ENCODE data around the gene RIT2. TPM values are rescaled to one million over a fixed set of nuclear protein-coding genes. Genes with fewer than 3 reads are reported as not detected.

Gene RIT2
- total and polyA plus RNA-seq, 2 of the 4 experiments (the other 2 are of a cell fraction), result not detected

GRCh38 chr18:43029414-43029813, 86.1 kb downstream of the RIT2 start:
- CTCF ChIA-PET, result no interaction called here
- in situ Hi-C loops (cut with MboI; ENCODE audit: low sequenced_read_pairs), result no loop called here
- Histone ChIP-seq H3K4ac (ENCODE audit: low read depth, low read length) (no peak overlapping the region), H3K79me1 (ENCODE audit: low read depth in 1 of 2, low read length in 2 of 2) (no peaks in the 10 kb centered on the region), H2BK5ac (ENCODE audit: low read depth, low read length, poor library complexity, severe bottlenecking) (no peak overlapping the region), H3K56ac (ENCODE audit: extremely low read depth, insufficient read depth, low read length) (no peak overlapping the region), H4K91ac (ENCODE audit: insufficient read depth, low read depth, low read length) (no peak overlapping the region), H3K27me3 (ENCODE audit: control insufficient read depth, insufficient read depth, low read length) (no peaks in the 10 kb centered on the region), H2AK9ac (replicated peaks; ENCODE audit: low read depth, low read length, poor library complexity) (no peak overlapping the region), H3K9me3 (ENCODE audit: control insufficient read depth, insufficient read depth, low read length) (no peaks in the 10 kb centered on the region; the same call in 1 of the 2 replicates), H3K36me3 (ENCODE audit: control insufficient read depth, insufficient read depth, low read length) (no peaks in the 10 kb centered on the region), H3K4me1 (ENCODE audit: control insufficient read depth, insufficient read depth, low read length) (no peaks in the 10 kb centered on the region), H3K9me1 (ENCODE audit: insufficient read depth, low read length) (no peaks in the 10 kb centered on the region), H4K8ac (ENCODE audit: low read depth in 2 of 2, low read length in 2 of 2) (no peak overlapping the region), H3K23ac (ENCODE audit: low read depth, low read length) (no peak overlapping the region), H2BK15ac (ENCODE audit: low read depth, low read length) (no peak overlapping the region), H3K27ac (ENCODE audit: insufficient read depth, low read length) (no peak overlapping the region), H2AFZ (replicated peaks; ENCODE audit: low read length, poor library complexity) (no peak overlapping the region), H2BK20ac (ENCODE audit: low read depth, low read length) (no peak overlapping the region), H3K14ac (replicated peaks; ENCODE audit: low read depth, low read length) (no peak overlapping the region), H2AK5ac (ENCODE audit: low read depth, low read length) (no peak overlapping the region), H3K18ac (ENCODE audit: low read depth, low read length) (no peak overlapping the region), H3K9ac (ENCODE audit: low read depth, low read length) (no peak overlapping the region), H4K5ac (ENCODE audit: low read depth, low read length) (no peak overlapping the region), H2BK120ac (ENCODE audit: low read depth, low read length) (no peak overlapping the region), H3K4me3 (ENCODE audit: insufficient read depth, low read depth, low read length) (no peak overlapping the region), H3K4me2 (ENCODE audit: low read depth, low read length) (no peak overlapping the region), H4K20me1 (ENCODE audit: insufficient read depth, low read length) (no peaks in the 10 kb centered on the region)
- ATAC-seq (ENCODE audit: low read depth) (no peak), DNase-seq (no peak)
- no peak for TF ChIP-seq FOS (IDR thresholded peaks at IDR 0.05; ENCODE audit: low read depth, low read length)
- TF ChIP-seq POLR2A (IDR thresholded peaks at IDR 0.05; ENCODE audit: low read depth, low read length), result no peak
- TF ChIP-seq SMC3 (IDR thresholded peaks at IDR 0.05; ENCODE audit: low read depth, low read length), result no peak
- no peak for TF ChIP-seq RFX5 (IDR thresholded peaks at IDR 0.05; ENCODE audit: low read depth, low read length)
- TF ChIP-seq CHD1 (IDR thresholded peaks at IDR 0.05; ENCODE audit: low read depth, low read length), result no peak
- no peak for TF ChIP-seq MAZ (IDR thresholded peaks at IDR 0.05; ENCODE audit: borderline replicate concordance, low read depth, low read length)
- no peak for TF ChIP-seq RCOR1 (IDR thresholded peaks at IDR 0.05; ENCODE audit: insufficient replicate concordance, low read length)
- POLR2A ChIA-PET (ENCODE audit: unreplicated experiment), result no interaction called here
- intact Hi-C loops (cut with micrococcal nuclease), result no loop called here
- no TSS peak for BruUV-seq (replicated peaks)
- dilution Hi-C loops (cut with HindIII; ENCODE audit: low sequenced_read_pairs, unreplicated experiment), result no loop called here
